HG03175 (cell line): ENCODE data around the gene ALX1.

ENCODE experiments used
- ATAC-seq: cut with Tn5 transposase; IDR thresholded peaks from one replicate; pipeline ENCODE4 v1.9.1; 2021; ENCODE audit warnings: mild to moderate bottlenecking, moderate library complexity; ENCODE audit not compliant: unreplicated experiment

Gene ALX1

GRCh38 chr12:85280165-85280983 is at the start of gene ALX1:
Gene ALX1, plus strand, starts transcription at chr12:85280220. Its CDS starts 42 bp downstream, at chr12:85280262.
- peak; percentile 44 for ATAC-seq

DNA sequence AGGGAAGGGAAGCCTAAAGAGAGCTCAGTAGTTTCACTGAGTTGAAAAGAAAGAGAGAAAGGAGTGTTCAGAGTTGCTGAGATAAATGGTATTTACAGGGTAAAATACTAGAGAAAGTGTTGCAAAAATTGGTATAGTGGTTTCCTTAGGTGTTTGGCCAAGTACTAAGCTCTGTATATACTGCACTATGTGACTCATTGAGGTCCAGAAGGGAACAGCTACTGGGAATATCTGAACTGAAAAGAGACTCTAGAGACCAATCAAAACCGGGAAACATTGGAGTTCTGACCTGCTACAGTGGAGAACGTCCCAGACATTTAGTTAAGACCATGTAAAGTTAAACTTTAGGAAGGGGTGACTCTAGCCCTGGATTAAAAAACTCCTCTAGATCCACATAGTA is 42.7 kb upstream of the ALX1 start:
- ATAC-seq: no peak

DNA sequence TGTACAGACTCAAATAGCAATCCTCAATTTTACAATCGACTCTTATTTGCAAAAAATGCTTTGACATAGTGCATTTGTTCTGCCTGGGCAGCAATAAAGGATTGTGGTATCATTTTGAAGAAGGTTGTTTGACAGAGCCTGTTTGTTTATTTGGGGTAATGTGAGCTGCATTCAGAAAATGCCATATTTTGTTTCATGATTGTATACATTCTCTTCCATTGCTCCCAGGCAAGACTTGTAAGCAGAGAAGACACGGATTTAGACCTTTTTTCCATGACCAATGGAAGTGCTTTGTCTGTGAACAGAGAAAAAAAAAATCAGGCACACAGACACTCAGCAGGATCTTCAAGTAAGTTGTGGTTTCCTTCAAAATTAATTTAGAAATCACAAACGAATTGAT is 35.5 kb upstream of the ALX1 start:
- ATAC-seq: no peak

DNA sequence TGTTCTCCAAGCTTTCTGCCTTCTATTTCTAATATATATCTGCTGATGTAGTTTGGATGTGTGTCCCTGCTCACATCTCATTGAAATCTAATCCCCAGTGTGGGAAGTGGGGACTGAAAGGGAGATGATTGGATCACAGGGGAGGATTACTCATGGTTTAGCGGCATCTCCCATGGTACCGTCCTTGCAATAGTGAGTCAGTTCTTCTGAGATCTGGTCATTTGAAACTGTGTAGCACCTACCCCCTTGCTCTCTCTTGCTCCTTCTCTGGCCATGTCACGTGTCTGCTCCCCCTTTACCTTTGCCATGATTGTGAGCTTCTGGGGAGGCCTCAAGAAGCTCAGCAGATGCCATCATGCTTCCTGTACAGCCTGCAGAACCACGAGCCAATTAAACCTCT is 26.2 kb upstream of the ALX1 start:
- ATAC-seq: no peak

DNA sequence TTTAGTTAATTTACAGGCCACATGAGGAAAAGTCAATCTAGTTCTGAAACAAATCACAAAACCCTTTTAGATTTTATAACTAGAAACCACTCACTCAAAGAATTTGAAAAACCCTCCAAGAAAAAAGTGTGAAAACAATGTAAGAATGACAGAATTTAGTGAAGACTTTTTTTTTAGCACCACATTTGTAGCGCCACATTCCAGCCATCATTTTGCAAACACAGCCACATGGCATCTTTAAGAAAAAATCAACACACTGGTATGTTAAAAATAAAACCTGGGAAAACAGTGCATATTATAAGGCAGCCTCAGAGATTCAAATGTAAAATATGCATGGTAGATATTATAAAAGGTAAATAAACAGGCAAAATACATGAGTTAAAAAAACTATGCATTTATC is 22.3 kb upstream of the ALX1 start:
- ATAC-seq: no peak

GRCh38 chr12:85260447-85260846 is 19.6 kb upstream of the ALX1 start:
- no peak for ATAC-seq

DNA sequence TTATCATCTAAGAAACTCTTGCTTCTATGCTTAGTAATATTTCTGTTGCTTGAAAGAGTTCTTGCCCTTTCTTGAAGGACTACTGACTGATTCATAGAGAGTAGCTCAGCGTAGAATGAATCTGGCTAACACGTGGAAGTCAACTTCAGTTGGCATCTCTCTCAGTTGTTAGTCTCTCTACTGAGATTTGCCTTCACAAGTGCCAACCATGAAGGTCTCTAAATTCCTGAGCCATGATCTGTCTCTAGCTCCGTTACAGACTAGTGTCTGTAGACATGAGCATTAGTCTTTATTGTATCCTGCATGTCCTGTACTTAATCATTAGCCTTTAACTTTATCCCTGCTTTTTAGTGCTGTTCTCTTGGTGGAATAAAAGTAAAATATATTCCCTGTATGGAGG is 19.1 kb upstream of the ALX1 start:
- ATAC-seq: no peak

- no peak for ATAC-seq
Observed at GRCh38 chr12:85266356-85266755, 13.7 kb upstream of the ALX1 start.

DNA sequence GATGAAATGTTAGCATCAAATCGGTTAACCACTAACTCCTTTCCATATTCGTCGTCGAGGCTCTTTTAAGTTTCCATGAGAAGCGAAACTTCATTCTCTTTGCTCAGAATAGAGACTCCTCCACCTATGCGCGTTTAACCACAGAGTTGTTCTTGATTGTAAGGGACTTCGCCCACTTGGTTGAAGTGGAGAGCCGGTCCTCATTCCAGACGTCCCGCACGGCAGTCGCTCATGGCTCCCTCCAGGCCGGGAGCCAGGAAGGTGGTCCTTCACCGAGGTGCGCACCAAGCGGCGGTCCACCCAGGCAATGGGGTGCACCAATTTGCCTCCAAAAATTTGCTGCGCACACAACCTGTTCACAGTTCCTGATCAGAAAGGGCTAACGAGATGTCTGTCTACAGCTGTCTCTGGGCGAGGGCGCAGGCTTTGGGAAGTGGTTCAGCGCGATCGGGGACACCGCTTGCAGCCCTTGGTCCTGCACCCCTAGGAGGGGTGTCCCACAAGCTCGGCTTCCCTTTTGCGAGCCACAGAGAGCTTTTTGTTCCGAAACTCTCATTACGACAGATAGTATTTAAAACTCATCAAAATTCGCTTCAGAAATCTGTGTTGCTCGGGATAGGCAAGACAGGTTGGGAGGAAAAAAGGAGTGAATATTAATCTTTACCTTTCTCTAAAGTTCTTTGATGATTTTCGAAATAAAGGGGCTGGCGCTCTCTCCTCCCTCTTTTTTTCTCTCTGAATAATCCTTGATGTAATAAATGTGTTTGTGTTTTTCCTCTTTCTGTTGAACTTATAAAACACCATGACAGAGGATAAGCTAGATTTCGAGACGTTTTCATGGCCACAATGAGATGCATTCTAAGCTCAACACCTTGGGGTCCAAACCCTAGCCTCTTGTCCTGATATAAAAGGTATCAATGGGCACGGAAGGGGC is 6.4 kb upstream of the ALX1 start:
- ATAC-seq: peak; percentile 56

GRCh38 chr12:85274315-85274651 is 5.7 kb upstream of the ALX1 start:
- no peak for ATAC-seq

GRCh38 chr12:85275374-85275773 is 4.6 kb upstream of the ALX1 start:
- no peak for ATAC-seq

- no peak for ATAC-seq
Observed at GRCh38 chr12:85277191-85277590, 2.8 kb upstream of the ALX1 start.

DNA sequence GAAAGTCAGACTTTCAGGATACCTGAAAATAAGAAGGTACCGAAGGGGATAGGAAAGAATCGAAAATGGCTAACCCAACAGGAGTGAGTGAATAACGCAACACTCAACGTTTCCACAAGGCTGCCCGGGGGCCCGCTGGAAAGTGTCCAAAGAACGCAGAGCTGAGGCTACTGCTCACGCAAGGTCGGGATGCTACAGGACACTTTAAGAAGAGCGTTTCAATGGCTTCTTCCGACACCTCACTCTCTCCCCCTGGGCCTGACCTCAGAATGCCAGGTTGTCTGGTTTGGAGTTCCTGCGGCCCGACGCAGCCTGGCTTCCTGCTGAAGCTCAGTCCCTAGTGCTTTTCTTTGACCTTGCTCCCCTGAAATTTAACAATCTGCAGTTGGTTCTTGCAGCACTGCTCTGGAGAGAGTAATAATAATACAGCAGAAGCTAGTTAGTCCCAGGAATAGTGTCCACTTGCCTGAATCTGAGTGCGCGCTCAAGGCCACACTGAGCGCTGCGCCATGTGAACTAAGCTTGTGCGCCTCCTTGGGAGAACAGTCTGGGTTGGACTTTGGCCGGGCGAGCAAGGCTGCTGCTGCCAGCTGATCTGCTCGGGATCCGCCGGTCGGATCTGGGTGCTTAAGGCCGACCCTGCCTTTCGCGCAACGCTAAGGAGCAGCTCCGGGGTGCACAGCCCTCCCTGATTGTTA is 2.0 kb upstream of the ALX1 start:
- no peak for ATAC-seq

- no peak for ATAC-seq
Observed at GRCh38 chr12:85278598-85279448, 1.2 kb upstream of the ALX1 start.

DNA sequence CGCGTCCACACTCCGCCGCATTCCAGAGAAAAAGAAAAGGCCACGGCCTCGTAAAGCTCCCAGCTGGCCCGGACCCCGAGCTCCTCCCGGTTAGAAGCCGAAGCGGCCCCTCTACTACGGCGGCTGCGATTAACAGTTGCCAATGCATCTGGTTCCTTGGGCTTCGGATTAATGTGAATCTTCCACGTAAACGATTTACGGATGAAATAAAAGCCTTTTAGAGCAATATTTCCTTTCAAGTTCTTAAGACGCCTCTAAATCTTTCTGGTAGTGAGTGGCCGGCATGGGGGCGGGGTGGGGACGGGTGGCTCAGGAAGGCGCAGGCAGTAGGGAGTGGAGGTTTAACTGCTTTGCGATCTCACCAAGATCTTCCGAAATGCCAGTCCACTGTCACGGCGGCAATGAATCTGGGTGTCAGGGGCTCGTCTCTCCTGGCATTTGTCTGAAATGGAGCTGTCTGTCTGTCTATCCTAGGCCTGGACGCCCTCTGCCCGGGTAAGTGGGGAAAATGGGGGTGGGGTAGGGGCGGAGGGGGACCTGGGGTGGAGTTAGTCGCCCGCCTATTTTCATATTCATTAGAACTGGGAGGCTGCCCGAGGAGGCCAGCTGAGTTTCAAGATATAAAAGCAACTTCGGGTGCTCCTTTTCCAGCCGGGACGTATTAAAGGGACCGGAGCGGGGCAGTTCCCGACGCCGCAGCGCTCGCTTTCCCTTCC is 413 bp upstream of the ALX1 start:
- peak; percentile 9 for ATAC-seq

DNA sequence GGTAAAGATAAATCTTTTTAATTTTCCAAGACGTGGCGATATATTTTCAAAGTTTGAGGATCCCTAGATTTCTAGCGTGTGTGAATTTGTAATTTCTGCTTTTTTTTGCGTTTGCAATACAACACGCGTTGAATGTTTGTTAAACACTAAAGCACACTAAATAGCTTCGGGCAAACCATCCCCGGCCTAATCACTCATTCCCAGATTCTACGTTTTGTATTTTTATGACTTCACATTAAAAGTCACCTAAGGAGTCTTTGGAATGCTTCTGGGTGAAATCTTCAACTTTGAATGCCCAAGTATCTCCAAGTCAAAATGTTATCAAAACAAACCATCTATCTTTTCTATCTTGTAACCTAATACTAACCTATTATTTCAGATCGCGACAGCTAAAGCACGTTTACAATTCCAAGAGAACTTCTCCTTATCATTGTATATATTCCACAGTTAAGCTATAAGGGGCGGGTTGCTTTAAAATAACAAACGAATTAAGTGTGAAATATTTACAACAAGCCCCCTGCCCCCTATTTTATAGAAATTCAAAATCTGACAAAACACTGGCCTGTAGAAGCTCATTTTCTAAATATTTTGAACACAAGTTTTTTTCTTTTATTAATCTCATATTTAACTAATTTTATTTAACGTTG is 1.1 kb downstream of the ALX1 start:
- ATAC-seq: no peak

- ATAC-seq: no peak
Observed at GRCh38 chr12:85281636-85282312, 1.8 kb downstream of the ALX1 start.

- no peak for ATAC-seq
Observed at GRCh38 chr12:85283560-85283959, 3.5 kb downstream of the ALX1 start.

DNA sequence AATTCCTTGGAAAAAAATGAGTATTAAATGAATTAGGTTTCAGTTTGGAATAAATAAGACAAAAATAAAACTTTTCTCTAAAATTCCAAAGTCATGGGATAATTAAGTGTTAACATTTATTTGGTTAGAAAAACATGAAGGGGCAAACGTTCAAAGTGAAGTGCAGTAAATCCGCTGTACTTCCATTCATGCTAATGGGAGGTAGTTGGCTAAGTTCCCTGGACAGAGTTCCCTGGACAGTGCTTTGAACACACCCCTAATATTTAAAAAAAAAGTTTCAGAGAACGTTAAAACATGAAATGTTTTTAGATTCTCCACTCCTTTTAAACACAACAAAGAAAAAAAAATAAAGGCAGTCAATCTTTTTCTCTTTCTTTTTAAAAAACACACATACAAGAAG is 16.3 kb downstream of the ALX1 start:
- ATAC-seq: no peak
